Astrocyte of the cerebellum (primary cell): ENCODE results near the gene AQP6.

Experiments used
- DNase-seq: peaks from one replicate; pipeline ENCODE4 v3.0.0-alpha.2; 2011; ENCODE audit warnings: low read depth
- H3K4me3 ChIP-seq: 2 replicates; pipeline ENCODE4 v1.5.1; 2011; ENCODE audit warnings: mild to moderate bottlenecking, low read depth, low read length, moderate library complexity
- in situ Hi-C: cut with HindIII; loops from 2 replicates; pipeline ENCODE4 v1.10.0; 2017; ENCODE audit warnings: low sequenced_read_pairs
- TF ChIP-seq, protein P1 (sequence below): IDR thresholded peaks from 2 replicates; pipeline ENCODE4 v1.5.1; 2012; ENCODE audit warnings: low read length, low read depth, moderate library complexity, mild to moderate bottlenecking; ENCODE audit errors: missing control alignments

AQP6 gene

GRCh38 chr12:49934505-49934904 is 38.2 kb upstream of the AQP6 start:
- in situ Hi-C loops, result no loop called here
- no peak overlapping the region for H3K4me3 ChIP-seq
- no peak for DNase-seq
- TF ChIP-seq, protein P1, sequence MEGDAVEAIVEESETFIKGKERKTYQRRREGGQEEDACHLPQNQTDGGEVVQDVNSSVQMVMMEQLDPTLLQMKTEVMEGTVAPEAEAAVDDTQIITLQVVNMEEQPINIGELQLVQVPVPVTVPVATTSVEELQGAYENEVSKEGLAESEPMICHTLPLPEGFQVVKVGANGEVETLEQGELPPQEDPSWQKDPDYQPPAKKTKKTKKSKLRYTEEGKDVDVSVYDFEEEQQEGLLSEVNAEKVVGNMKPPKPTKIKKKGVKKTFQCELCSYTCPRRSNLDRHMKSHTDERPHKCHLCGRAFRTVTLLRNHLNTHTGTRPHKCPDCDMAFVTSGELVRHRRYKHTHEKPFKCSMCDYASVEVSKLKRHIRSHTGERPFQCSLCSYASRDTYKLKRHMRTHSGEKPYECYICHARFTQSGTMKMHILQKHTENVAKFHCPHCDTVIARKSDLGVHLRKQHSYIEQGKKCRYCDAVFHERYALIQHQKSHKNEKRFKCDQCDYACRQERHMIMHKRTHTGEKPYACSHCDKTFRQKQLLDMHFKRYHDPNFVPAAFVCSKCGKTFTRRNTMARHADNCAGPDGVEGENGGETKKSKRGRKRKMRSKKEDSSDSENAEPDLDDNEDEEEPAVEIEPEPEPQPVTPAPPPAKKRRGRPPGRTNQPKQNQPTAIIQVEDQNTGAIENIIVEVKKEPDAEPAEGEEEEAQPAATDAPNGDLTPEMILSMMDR, result no peak

DNA sequence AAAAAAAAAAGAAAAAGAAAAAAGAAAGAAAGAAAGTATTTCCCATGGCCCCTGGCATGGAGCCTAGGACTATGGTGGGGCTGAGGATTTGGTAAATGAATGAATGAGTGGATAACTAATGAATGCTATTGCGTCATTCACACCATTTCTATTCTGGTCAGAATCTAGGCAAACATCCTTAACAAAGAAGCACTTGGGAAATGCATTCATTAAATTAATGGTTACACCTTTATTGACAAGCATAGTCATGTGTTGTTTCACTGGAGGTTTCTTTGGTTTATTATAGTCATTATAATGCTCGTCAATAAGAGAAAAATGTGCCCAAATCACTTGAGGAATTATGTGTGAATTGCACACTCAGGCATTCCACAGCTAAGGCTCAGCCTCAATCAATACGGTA is 35.8 kb upstream of the AQP6 start:
- no peak overlapping the region for H3K4me3 ChIP-seq

GRCh38 chr12:49937639-49938300 is 35.0 kb upstream of the AQP6 start:
- H3K4me3 ChIP-seq, result no peak overlapping the region
- in situ Hi-C loops, result no loop called here
- TF ChIP-seq, protein P1, result no peak
- DNase-seq, result no peak

More for the DNA sequence above, 35.8 kb upstream of the AQP6 start:
- no peak for DNase-seq
- in situ Hi-C loops, result no loop called here
- TF ChIP-seq, protein P1, result no peak

DNA sequence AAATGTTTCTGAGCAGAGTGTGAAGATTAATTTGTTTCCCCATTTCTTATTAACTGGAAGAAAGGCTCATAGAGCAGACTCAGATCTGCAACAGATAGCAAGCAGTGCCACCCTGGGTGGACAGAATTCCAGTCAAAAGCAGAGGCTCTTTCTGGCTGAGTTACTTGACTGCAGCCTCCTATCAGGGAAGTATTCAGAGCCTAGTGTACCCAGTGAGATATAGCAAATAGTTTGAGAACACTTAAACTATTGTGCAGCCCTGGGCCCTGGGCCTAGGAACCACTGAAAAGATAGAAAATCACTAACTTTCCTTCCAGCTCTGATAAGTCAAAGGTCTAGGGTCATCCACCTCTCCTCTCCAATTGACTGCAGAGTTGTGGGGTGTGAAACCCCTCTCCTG is 33.4 kb upstream of the AQP6 start:
- in situ Hi-C loops, result no loop called here
- TF ChIP-seq, protein P1, result no peak
- DNase-seq, result no peak
- no peak overlapping the region for H3K4me3 ChIP-seq

DNA sequence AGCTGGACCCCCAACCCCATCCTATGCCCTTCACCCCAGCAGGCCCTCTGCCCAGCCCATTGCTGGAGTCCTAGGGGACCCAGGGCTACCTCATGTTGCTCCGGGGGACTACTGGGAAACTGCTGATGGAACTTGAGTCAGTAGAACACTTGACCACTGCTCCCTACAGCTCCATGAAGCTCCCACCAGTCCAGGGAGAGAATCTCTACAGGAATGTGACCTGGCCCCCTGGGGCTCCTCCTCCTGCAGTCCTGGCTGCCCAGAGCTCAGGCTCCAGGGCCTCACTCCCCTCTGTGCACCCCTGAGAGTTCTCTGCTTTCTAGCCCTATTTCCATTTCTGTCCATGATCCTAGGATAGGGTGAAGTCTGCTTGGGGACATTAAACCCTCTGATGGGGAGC is 33.0 kb upstream of the AQP6 start:
- TF ChIP-seq, protein P1, result no peak
- DNase-seq, result no peak
- H3K4me3 ChIP-seq, result no peak overlapping the region
- in situ Hi-C loops, result loop anchor here (5.0 kb wide), 1 partner anchor 47 kb away; no protein-coding TSS in a partner anchor

- TF ChIP-seq, protein P1, result no peak
- no peak overlapping the region for H3K4me3 ChIP-seq
- in situ Hi-C loops, result loop anchor here (5.0 kb wide), 1 partner anchor 50 kb away; no protein-coding TSS in a partner anchor
- DNase-seq, result no peak
Observed at GRCh38 chr12:49941556-49942511, 30.9 kb upstream of the AQP6 start.
